BE2C (cell line): ENCODE measurements around the gene ELAC2.

ENCODE experiments used
- DNase-seq: peaks from one replicate; pipeline ENCODE4 v3.0.0-alpha.2; 2020
- H3K27me3 ChIP-seq: fragments of 250-450 bp; sonication (Bioruptor Pico); 2 replicates; pipeline ENCODE4 v1.5.1; 2020; ENCODE audit warnings: mild to moderate bottlenecking
- H3K36me3 ChIP-seq: fragments of 250-450 bp; sonication (Bioruptor Pico); 2 replicates; pipeline ENCODE4 v1.5.1; 2020; ENCODE audit warnings: mild to moderate bottlenecking
- H3K4me1 ChIP-seq: fragments of 250-450 bp; sonication (Bioruptor Pico); 2 replicates; pipeline ENCODE4 v1.5.1; 2020
- H3K4me3 ChIP-seq: 2 replicates; pipeline ENCODE4 v1.5.1; 2011; ENCODE audit warnings: low read depth, low read length
- H3K9me3 ChIP-seq: fragments of 250-450 bp; sonication (Bioruptor Pico); 2 replicates; pipeline ENCODE4 v1.5.1; 2020
- CTCF ChIP-seq: IDR thresholded peaks from 2 replicates; pipeline ENCODE4 v1.5.1; 2012; ENCODE audit warnings: mild to moderate bottlenecking, low read depth, low read length

The ELAC2 gene

GRCh38 chr17:12990041-12990808 lies 27.6 kb downstream of the ELAC2 start:
- Histone ChIP-seq H3K36me3 (peaks cover 10% of the 10 kb centered on the region), H3K27me3 (no peaks in the 10 kb centered on the region), H3K4me3 (no peak overlapping the region), H3K9me3 (no peaks in the 10 kb centered on the region), H3K4me1 (no peaks in the 10 kb centered on the region)
- no peak for TF ChIP-seq CTCF
- no peak for DNase-seq

- Histone ChIP-seq H3K4me1 (no peaks in the 10 kb centered on the region), H3K27me3 (no peaks in the 10 kb centered on the region), H3K9me3 (no peaks in the 10 kb centered on the region), H3K4me3 (no peak overlapping the region), H3K36me3 (no peaks in the 10 kb centered on the region; the same call in 1 of the 2 replicates)
- no peak for DNase-seq
- no peak for TF ChIP-seq CTCF
These were observed 30.7 kb downstream of the ELAC2 start for GRCh38 chr17:12987120-12987519.

GRCh38 chr17:12985431-12986293 lies 32.2 kb downstream of the ELAC2 start:
- no peaks in the 10 kb centered on the region for H3K36me3 ChIP-seq
- DNase-seq = no peak
- H3K27me3 ChIP-seq = no peaks in the 10 kb centered on the region
- no peaks in the 10 kb centered on the region for H3K4me1 ChIP-seq
- no peak overlapping the region for H3K4me3 ChIP-seq
- TF ChIP-seq CTCF = no peak
- no peaks in the 10 kb centered on the region for H3K9me3 ChIP-seq

- no peaks in the 10 kb centered on the region for H3K27me3 ChIP-seq
- no peak for TF ChIP-seq CTCF
- H3K4me3 ChIP-seq = no peak overlapping the region
- no peak for DNase-seq
- H3K9me3 ChIP-seq = no peaks in the 10 kb centered on the region
- no peaks in the 10 kb centered on the region for H3K4me1 ChIP-seq
- H3K36me3 ChIP-seq = no peaks in the 10 kb centered on the region
These were observed 33.6 kb downstream of the ELAC2 start for GRCh38 chr17:12983991-12984884.

GRCh38 chr17:12982224-12982623 lies 35.6 kb downstream of the ELAC2 start:
- TF ChIP-seq CTCF = no peak
- no peak for DNase-seq
- Histone ChIP-seq H3K27me3 (no peaks in the 10 kb centered on the region), H3K4me1 (no peaks in the 10 kb centered on the region), H3K9me3 (no peaks in the 10 kb centered on the region), H3K4me3 (no peak overlapping the region), H3K36me3 (no peaks in the 10 kb centered on the region)
